OCI-LY7 (cell line): ENCODE results near the gene DNAL4.

Experiments used
- CTCF ChIP-seq: fragments of 200-600 bp; sonication (generic); conservative IDR thresholded peaks from 2 replicates; pipeline ENCODE4 v1.5.1; 2014; ENCODE audit warnings: mild to moderate bottlenecking, antibody characterized with exemption, low read length, moderate library complexity, mixed read lengths
- EZH2phosphoT487 ChIP-seq: fragments of 200-600 bp; sonication (generic); IDR thresholded peaks from 2 replicates; pipeline ENCODE4 v1.6.1; 2018; ENCODE audit warnings: low read depth, borderline replicate concordance, mild to moderate bottlenecking, mixed run types, antibody characterized with exemption, low read length, moderate library complexity, mixed read lengths

- TF ChIP-seq CTCF (no peak), EZH2phosphoT487 (no peak)
These were observed 18.3 kb downstream of the DNAL4 start for GRCh38 chr22:38775656-38776055.
